B cell (primary cell): ENCODE measurements around the gene CCDC18. TPM values are rescaled to one million over a fixed set of nuclear protein-coding genes. Genes with fewer than 3 reads are reported as not detected.

Experiments used
- ATAC-seq: fragments of 200-7000 bp; cut with Tn5 transposase; one replicate; pipeline ENCODE4 v1.10.0; 2021; ENCODE audit warnings: low read depth, mild to moderate bottlenecking, moderate number of reproducible peaks, moderate library complexity
- CTCF ChIA-PET: fragments of 350-600 bp; sonication (Branson Sonifier 250); formaldehyde crosslinking; loops from one replicate; lab custom pipeline; 2021; ENCODE audit warnings: antibody characterized with exemption, inconsistent platforms; lab: Charles Lee
- POLR2A ChIA-PET: fragments of 350-600 bp; sonication (Branson Sonifier 250); formaldehyde crosslinking; loops from one replicate; lab custom pipeline; 2021; ENCODE audit warnings: antibody characterized with exemption; lab: Charles Lee
- DNase-seq: peaks from one replicate; pipeline ENCODE4 v3.0.0; 2013
- H2AFZ ChIP-seq: 2 replicates; pipeline ENCODE4 v1.6.1; 2012; ENCODE audit warnings: mild to moderate bottlenecking, low read depth, low read length; ENCODE audit not compliant: insufficient read depth, poor library complexity, severe bottlenecking
- H3K27ac ChIP-seq, 2 donors: 1 replicate in 1 of 2; 2 replicates in 1 of 2; pipeline ENCODE4 v1.5.1; 2012 to 2013; ENCODE audit warnings: low read length in 2 of 2, mild to moderate bottlenecking in 2 of 2, moderate library complexity in 1 of 2
- H3K27me3 ChIP-seq, 4 experiments: fragments of 200-600 bp in 1 of 4; sonication (generic) in 1 of 4; replicated peaks in 1 of 4; 1 replicate in 2 of 4; 2 replicates in 2 of 4; pipeline versions ENCODE4 v1.6.1 to v1.7.0; 2013 to 2016; ENCODE audit warnings: low read length in 3 of 4, mild to moderate bottlenecking in 2 of 4, mixed read lengths in 1 of 4, moderate library complexity in 1 of 4; ENCODE audit not compliant: insufficient read depth in 4 of 4, control insufficient read depth in 3 of 4; ENCODE audit errors: control extremely low read depth in 1 of 4
- H3K36me3 ChIP-seq, 2 experiments: replicated peaks in 1 of 2; 1 replicate in 1 of 2; 2 replicates in 1 of 2; pipeline versions ENCODE4 v1.6.1 to v1.7.1; 2013; ENCODE audit warnings: low read length in 1 of 2; ENCODE audit not compliant: insufficient read depth in 2 of 2, control insufficient read depth in 1 of 2; ENCODE audit errors: control extremely low read depth in 1 of 2, extremely low read depth in 1 of 2
- H3K4me1 ChIP-seq, 2 donors: fragments of 200-600 bp in 1 of 2; sonication (generic) in 1 of 2; 1 replicate in 1 of 2; 2 replicates in 1 of 2; pipeline versions ENCODE4 v1.5.1 to v1.6.1; 2013 to 2017; ENCODE audit warnings: low read length in 2 of 2; ENCODE audit not compliant: control insufficient read depth in 2 of 2, insufficient read depth in 2 of 2
- H3K4me2 ChIP-seq: replicated peaks from 2 replicates; pipeline ENCODE3; 2012; ENCODE audit warnings: mild to moderate bottlenecking, low read depth, low read length; ENCODE audit not compliant: poor library complexity, severe bottlenecking
- H3K4me3 ChIP-seq, 5 experiments: fragments of 200-600 bp in 1 of 5; sonication (generic) in 1 of 5; 1 replicate in 3 of 5; 2 replicates in 2 of 5; pipeline versions ENCODE4 v1.5.1 to v1.7.0; 2011 to 2016; ENCODE audit warnings: low read length in 4 of 5, mild to moderate bottlenecking in 4 of 5, low read depth in 2 of 5, control low read depth in 1 of 5, moderate library complexity in 1 of 5; ENCODE audit not compliant: insufficient read depth in 1 of 5; ENCODE audit errors: control extremely low read depth in 1 of 5, extremely low read depth in 1 of 5
- H3K79me2 ChIP-seq: fragments of 200-600 bp; sonication (generic); one replicate; pipeline ENCODE4 v1.6.0; 2016; ENCODE audit warnings: low read length; ENCODE audit not compliant: control insufficient read depth, insufficient read depth
- H3K9ac ChIP-seq: fragments of 200-600 bp; sonication (generic); 2 replicates; pipeline ENCODE4 v1.6.1; 2017; ENCODE audit warnings: mild to moderate bottlenecking, low read length, moderate library complexity
- H3K9me3 ChIP-seq, 3 donors: one replicate each; pipeline versions ENCODE4 v1.6.1 to v1.7.1; 2013; ENCODE audit warnings: low read length in 2 of 3; ENCODE audit not compliant: control insufficient read depth in 2 of 3, insufficient read depth in 1 of 3; ENCODE audit errors: control extremely low read depth in 1 of 3
- H4K20me1 ChIP-seq: 2 replicates; pipeline ENCODE4 v1.6.0; 2012; ENCODE audit warnings: mild to moderate bottlenecking, low read length; ENCODE audit not compliant: insufficient read depth, control insufficient read depth, poor library complexity, severe bottlenecking
- H3K27ac Mint-ChIP-seq: one replicate; pipeline ENCODE4 v1.8.0; 2021; ENCODE audit warnings: mixed read lengths
- H3K27me3 Mint-ChIP-seq: one replicate; pipeline ENCODE4 v1.8.0; 2021; ENCODE audit warnings: mixed read lengths
- H3K4me1 Mint-ChIP-seq: one replicate; pipeline ENCODE4 v1.8.0; 2021; ENCODE audit warnings: mixed read lengths
- H3K4me3 Mint-ChIP-seq: one replicate; pipeline ENCODE4 v1.8.0; 2021; ENCODE audit warnings: mixed read lengths
- H3K9me3 Mint-ChIP-seq: one replicate; pipeline ENCODE4 v1.8.0; 2022; ENCODE audit warnings: mixed read lengths; ENCODE audit not compliant: insufficient read depth
- CTCF ChIP-seq: fragments of 200-600 bp; IDR thresholded peaks from one replicate; pipeline ENCODE4 v1.8.0; 2022; ENCODE audit warnings: antibody characterized with exemption, mild to moderate bottlenecking
- EZH2 ChIP-seq: IDR thresholded peaks from 2 replicates; pipeline ENCODE4 v1.6.1; 2012; ENCODE audit warnings: borderline replicate concordance, low read depth, mild to moderate bottlenecking, moderate library complexity, low read length; ENCODE audit not compliant: insufficient read depth, poor library complexity, severe bottlenecking
- WGBS: methylation state at CpG from one replicate; pipeline ENCODE4 v1.1.5; 2013; ENCODE audit warnings: missing lambda C conversion rate; ENCODE audit not compliant: insufficient coverage; 5-methylcytosine and 5-hydroxymethylcytosine counted together
- intact Hi-C: fragments of 100-400 bp; cut with micrococcal nuclease; formaldehyde crosslinking; loops from one replicate; pipeline ENCODE4 v1.10.0; 2022
- polyA plus RNA-seq: library from polyadenylated mRNA; depleted of rRNA; stranded (reverse); fragments of >200 nt; gene quantifications from 2 replicates; pipeline ENCODE4 v1.2.3, GENCODE V29; 2012
- total RNA-seq, 2 donors: library from RNA; stranded (reverse); fragments of 120-200 nt in 1 of 2; gene quantifications; 1 replicate in 1 of 2; 2 replicates in 1 of 2; pipeline versions ENCODE4 v1.2.3 to v1.2.4, GENCODE V29; 2013 to 2022

Gene CCDC18
- total and polyA plus RNA-seq, 2 donors (not counting 1 experiment from before 2014, with no cell fraction given), result 7.7 to 16.0 TPM

GRCh38 chr1:93283496-93283895, 103.0 kb downstream of the CCDC18 start:
- ATAC-seq, result no peak
- no peak overlapping the region for H3K27ac Mint-ChIP-seq

GRCh38 chr1:93288558-93288957, 108.0 kb downstream of the CCDC18 start:
- no peak overlapping the region for H3K9ac ChIP-seq
- no peak overlapping the region for H3K27ac ChIP-seq
- intact Hi-C loops, result no loop called here
- no peak overlapping the region for H3K27ac Mint-ChIP-seq
- DNase-seq, result no peak
- no peaks in the 10 kb centered on the region for H3K4me1 ChIP-seq
- CTCF ChIA-PET, result no interaction called here
- no peaks in the 10 kb centered on the region for H3K27me3 Mint-ChIP-seq
- no peak overlapping the region for H3K4me3 ChIP-seq
- H3K9me3 Mint-ChIP-seq, result peaks cover 11% of the 10 kb centered on the region
- no peak overlapping the region for H3K4me2 ChIP-seq
- no peaks in the 10 kb centered on the region for H4K20me1 ChIP-seq
- no peak for ATAC-seq
- H3K36me3 ChIP-seq, result peaks cover 0 to 22% of the 10 kb centered on the region in 2 experiments
- H3K79me2 ChIP-seq, result no peaks in the 10 kb centered on the region
- POLR2A ChIA-PET, result no interaction called here
- no peak overlapping the region for H2AFZ ChIP-seq
- TF ChIP-seq EZH2, result no peak
- WGBS, result no CpG with 5 or more reads among the region's 3 CpGs
- peaks cover 0 to 15% (median 0%) of the 10 kb centered on the region in 3 donors for H3K9me3 ChIP-seq
- H3K27me3 ChIP-seq, result no peaks in the 10 kb centered on the region
- no peak overlapping the region for H3K4me3 Mint-ChIP-seq
- H3K4me1 Mint-ChIP-seq, result peaks cover under 1% of the 10 kb centered on the region

More at GRCh38 chr1:93283496-93283895, 103.0 kb downstream of the CCDC18 start:
- no peaks in the 10 kb centered on the region for H4K20me1 ChIP-seq
- no peaks in the 10 kb centered on the region for H3K79me2 ChIP-seq
- peaks cover 0 to 9% (median 6%) of the 10 kb centered on the region in 3 donors for H3K9me3 ChIP-seq
- DNase-seq, result no peak
- ChIA-PET CTCF (interaction anchor here (0.6 to 1.9 kb wide), 2 partner anchors 14 to 21 kb away, joined by 3 to 5 read pairs; no protein-coding TSS in a partner anchor), POLR2A (no interaction called here)
- no peak overlapping the region for H3K4me3 Mint-ChIP-seq
- no peaks in the 10 kb centered on the region for H3K27me3 Mint-ChIP-seq
- H3K4me1 Mint-ChIP-seq, result no peaks in the 10 kb centered on the region
- intact Hi-C loops, result no loop called here
- no CpG with 5 or more reads among the region's 1 CpG for WGBS
- no peak overlapping the region for H3K27ac ChIP-seq
- H3K9me3 Mint-ChIP-seq, result peaks cover 13% of the 10 kb centered on the region
- no peaks in the 10 kb centered on the region for H3K4me1 ChIP-seq
- H2AFZ ChIP-seq, result no peak overlapping the region
- H3K4me3 ChIP-seq, result no peak overlapping the region
- H3K9ac ChIP-seq, result no peak overlapping the region
- H3K27me3 ChIP-seq, result no peaks in the 10 kb centered on the region
- peaks cover 0 to 11% of the 10 kb centered on the region in 2 experiments for H3K36me3 ChIP-seq
- no peak overlapping the region for H3K4me2 ChIP-seq
- TF ChIP-seq EZH2, result no peak
- no peak for TF ChIP-seq CTCF
